Endothelial cell of umbilical vein (primary cell): Measurements from ENCODE around the gene KIDINS220. TPM values are rescaled to one million over a fixed set of nuclear protein-coding genes. Genes with fewer than 3 reads are reported as not detected.

ENCODE experiments used
- BruUV-seq: library from RNA; stranded (reverse); fragments of 400-500 nt; replicated peaks from 2 replicates; lab custom pipeline; 2021; lab: Mats Ljungman, UMichigan
- CTCF ChIA-PET: fragments of 300-600, 350-600 bp; sonication (Branson Sonifier 250); formaldehyde crosslinking; loops from one replicate; lab custom pipeline; 2021; ENCODE audit warnings: antibody characterized with exemption, inconsistent platforms; lab: Charles Lee
- POLR2A ChIA-PET: fragments of 300-600, 350-600 bp; sonication (Branson Sonifier 250); formaldehyde crosslinking; loops from one replicate; lab custom pipeline; 2021; ENCODE audit warnings: antibody characterized with exemption, inconsistent platforms; lab: Charles Lee
- DNase-seq: peaks from one replicate; pipeline ENCODE4 v3.0.0-alpha.2; 2011; ENCODE audit warnings: low read depth, low spot score
- FAIRE-seq: peaks from 2 replicates; lab custom pipeline; 2011; peaks lifted over from hg19 to GRCh38; lab: Jason Lieb, UNC
- H2AFZ ChIP-seq: 2 replicates; pipeline ENCODE4 v1.6.0; 2012; ENCODE audit warnings: low read depth, low read length, control low read depth, inconsistent platforms
- H3K27ac ChIP-seq: 2 replicates; pipeline ENCODE4 v1.5.1; 2011; ENCODE audit warnings: low read depth, mild to moderate bottlenecking, control low read depth, low read length, moderate library complexity; ENCODE audit not compliant: insufficient read depth
- H3K27me3 ChIP-seq, 2 experiments: 2 replicates each; pipeline versions ENCODE4 v1.6.0 to v1.6.1; 2011; ENCODE audit warnings: low read length in 2 of 2, mixed read lengths in 1 of 2; ENCODE audit not compliant: control insufficient read depth in 2 of 2, insufficient read depth in 2 of 2
- H3K36me3 ChIP-seq, 2 experiments: 2 replicates in 1 of 2; 3 replicates in 1 of 2; pipeline ENCODE4 v1.5.1; 2011; ENCODE audit warnings: low read length in 2 of 2, mild to moderate bottlenecking in 1 of 2, moderate library complexity in 1 of 2; ENCODE audit not compliant: control insufficient read depth in 2 of 2, insufficient read depth in 2 of 2; ENCODE audit errors: extremely low read depth in 1 of 2
- H3K4me1 ChIP-seq: 3 replicates; pipeline ENCODE4 v1.5.1; 2011; ENCODE audit warnings: mild to moderate bottlenecking, low read length; ENCODE audit not compliant: control insufficient read depth, insufficient read depth; ENCODE audit errors: extremely low read depth
- H3K4me2 ChIP-seq: 2 replicates; pipeline ENCODE4 v1.6.1; 2011; ENCODE audit warnings: low read length, control low read depth, mixed read lengths; ENCODE audit not compliant: insufficient read depth
- H3K4me3 ChIP-seq, 3 experiments: fragments of 200-600 bp in 1 of 3; sonication (generic), shearing (Covaris generic) in 1 of 3; replicated peaks in 1 of 3; 2 replicates each; pipeline ENCODE4 v1.5.1; 2011 to 2016; ENCODE audit warnings: control low read depth in 3 of 3, low read length in 3 of 3, mild to moderate bottlenecking in 2 of 3, inconsistent platforms in 1 of 3, low read depth in 1 of 3, moderate library complexity in 1 of 3; ENCODE audit not compliant: insufficient read depth in 1 of 3
- H3K79me2 ChIP-seq: 2 replicates; pipeline ENCODE4 v1.6.0; 2012; ENCODE audit warnings: low read length, inconsistent platforms; ENCODE audit not compliant: control insufficient read depth, insufficient read depth
- H3K9ac ChIP-seq: replicated peaks from 2 replicates; pipeline ENCODE3; 2011; ENCODE audit warnings: low read length, control low read depth; ENCODE audit not compliant: insufficient read depth; ENCODE audit errors: extremely low read depth
- H3K9me1 ChIP-seq: replicated peaks from 3 replicates; pipeline ENCODE4 v1.6.0; 2011; ENCODE audit warnings: mild to moderate bottlenecking, low read length; ENCODE audit not compliant: control insufficient read depth, insufficient read depth; ENCODE audit errors: extremely low read depth
- H3K9me3 ChIP-seq: replicated peaks from 2 replicates; pipeline ENCODE4 v1.5.1; 2012; ENCODE audit warnings: low read length, inconsistent platforms; ENCODE audit not compliant: control insufficient read depth, insufficient read depth
- H4K20me1 ChIP-seq: replicated peaks from 2 replicates; pipeline ENCODE3; 2011; ENCODE audit warnings: mild to moderate bottlenecking, low read length; ENCODE audit not compliant: control insufficient read depth, insufficient read depth; ENCODE audit errors: extremely low read depth
- CTCF ChIP-seq, 2 donors: IDR thresholded peaks; 1 replicate in 1 of 2; 2 replicates in 1 of 2; pipeline ENCODE4 v1.5.1; 2011; ENCODE audit warnings: low read length in 2 of 2, mild to moderate bottlenecking in 2 of 2, moderate library complexity in 2 of 2, control low read depth in 1 of 2, inconsistent platforms in 1 of 2, low read depth in 1 of 2; ENCODE audit not compliant: insufficient read depth in 1 of 2; ENCODE audit errors: extremely low read depth in 1 of 2
- EZH2 ChIP-seq: IDR thresholded peaks from 2 replicates; pipeline ENCODE4 v1.6.1; 2012; ENCODE audit warnings: borderline replicate concordance, low read depth, mild to moderate bottlenecking, moderate library complexity, low read length, inconsistent platforms; ENCODE audit not compliant: severe bottlenecking
- FOS ChIP-seq: IDR thresholded peaks from 2 replicates; pipeline ENCODE4 v1.6.1; 2011; ENCODE audit warnings: mild to moderate bottlenecking, low read length, moderate library complexity, borderline replicate concordance; ENCODE audit not compliant: insufficient read depth
- GATA2 ChIP-seq: IDR thresholded peaks from 2 replicates; pipeline ENCODE4 v1.7.0; 2011; ENCODE audit warnings: low read depth, mild to moderate bottlenecking, moderate library complexity, mixed read lengths, low read length; ENCODE audit not compliant: insufficient read length, insufficient read depth
- JUN ChIP-seq: IDR thresholded peaks from 2 replicates; pipeline ENCODE4 v1.6.1; 2011; ENCODE audit warnings: borderline replicate concordance, low read depth; ENCODE audit not compliant: insufficient read length, insufficient read depth
- MAX ChIP-seq: IDR thresholded peaks from 2 replicates; pipeline ENCODE4 v1.6.1; 2011; ENCODE audit not compliant: insufficient read depth, insufficient read length
- MYC ChIP-seq: IDR thresholded peaks from one replicate; pipeline ENCODE4 v1.6.1; 2011; ENCODE audit warnings: mild to moderate bottlenecking, low read depth, low read length
- POLR2A ChIP-seq: IDR thresholded peaks from 2 replicates; pipeline ENCODE4 v1.6.1; 2012; ENCODE audit warnings: low read depth, mild to moderate bottlenecking, control low read depth, low read length
- POLR2AphosphoS5 ChIP-seq: IDR thresholded peaks from 2 replicates; pipeline ENCODE4 v1.6.1; 2012; ENCODE audit warnings: low read depth, mild to moderate bottlenecking, control low read depth, low read length, moderate library complexity; ENCODE audit not compliant: insufficient read depth
- dilution Hi-C: fragments of 300-500 bp; cut with MboI; formaldehyde crosslinking; loops from one replicate; pipeline ENCODE4 v1.15.0; 2019; ENCODE audit warnings: low sequenced_read_pairs; ENCODE audit not compliant: extremely low pct_ligation_motif_present
- intact Hi-C: fragments of 100-400 bp; cut with micrococcal nuclease; formaldehyde crosslinking; loops from one replicate; pipeline ENCODE4 v1.10.0; 2022
- polyA plus RNA-seq, 4 experiments: library from polyadenylated mRNA; depleted of rRNA in 3 of 4; stranded (reverse) in 3 of 4; unstranded in 1 of 4; fragments of >200 nt; gene quantifications; 2 replicates each; pipeline versions ENCODE4 v1.2.1 to v1.2.3, GENCODE V29; 2011 to 2012; ENCODE audit warnings: missing spikeins in 1 of 4
- total RNA-seq: library from RNA; stranded (reverse); gene quantifications from 2 replicates; pipeline ENCODE4 v1.2.3, GENCODE V29; 2021

KIDINS220 gene
- total and polyA plus RNA-seq, 2 donors (not counting 3 experiments of a cell fraction or from before 2014, with no cell fraction given): 33.9 to 41.3 TPM

- intact Hi-C loops (no loop called here), dilution Hi-C loops (no loop called here)
- H3K4me1 ChIP-seq: no peaks in the 10 kb centered on the region
- CTCF ChIA-PET: no interaction called here
- FAIRE-seq (no peak), DNase-seq (no peak)
- H3K27me3 ChIP-seq: no peaks in the 10 kb centered on the region
- no peaks in the 10 kb centered on the region for H3K9me1 ChIP-seq
- BruUV-seq: no TSS peak
- H3K36me3 ChIP-seq: peaks cover 9% of the 10 kb centered on the region in 2 experiments
- POLR2A ChIA-PET: no interaction called here
- H4K20me1 ChIP-seq: no peaks in the 10 kb centered on the region
- no peak for TF ChIP-seq GATA2
- TF ChIP-seq EZH2: no peak
- no peak for TF ChIP-seq MYC
- TF ChIP-seq POLR2AphosphoS5: no peak
- H3K9me3 ChIP-seq: no peaks in the 10 kb centered on the region
- H3K4me2 ChIP-seq: no peak overlapping the region
- no peak overlapping the region for H3K9ac ChIP-seq
- H3K4me3 ChIP-seq: no peak overlapping the region
- H3K79me2 ChIP-seq: no peaks in the 10 kb centered on the region
- no peak overlapping the region for H3K27ac ChIP-seq
- no peak overlapping the region for H2AFZ ChIP-seq
These were observed 99.7 kb downstream of the KIDINS220 start for GRCh38 chr2:8737571-8738175.

DNA sequence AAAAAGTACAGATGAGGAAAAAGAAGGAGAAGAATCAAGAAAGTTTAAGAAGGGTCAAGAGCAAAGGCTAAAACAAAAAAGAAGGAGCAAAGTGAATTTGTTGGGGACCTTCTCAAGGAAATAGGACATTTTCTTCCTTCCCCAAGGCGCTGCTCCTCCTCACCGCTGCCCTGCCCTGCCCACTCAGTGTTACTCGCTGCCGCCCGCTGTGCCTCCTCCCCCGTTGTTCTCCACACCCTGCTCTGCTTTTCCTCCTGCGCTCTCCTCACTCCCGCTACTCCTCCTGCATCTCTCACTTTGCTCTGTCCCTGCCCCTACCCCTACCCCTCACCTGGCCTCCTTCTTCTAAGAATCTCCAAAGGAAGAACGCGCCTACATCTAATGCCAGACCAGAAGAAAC is 104.8 kb downstream of the KIDINS220 start:
- Histone ChIP-seq H3K4me1 (no peaks in the 10 kb centered on the region), H3K36me3 (peaks cover 9 to 28% of the 10 kb centered on the region in 2 experiments), H3K79me2 (no peaks in the 10 kb centered on the region), H3K27me3 (no peaks in the 10 kb centered on the region), H4K20me1 (no peaks in the 10 kb centered on the region), H3K9me1 (no peaks in the 10 kb centered on the region), H3K4me3 (no peak overlapping the region), H3K4me2 (no peak overlapping the region), H3K9ac (no peak overlapping the region), H3K9me3 (no peaks in the 10 kb centered on the region), H3K27ac (no peak overlapping the region), H2AFZ (no peak overlapping the region)
- ChIA-PET POLR2A (no interaction called here), CTCF (interaction anchor here (1.2 to 1.5 kb wide), 2 partner anchors 12 to 28 kb away, joined by 3 to 5 read pairs; no protein-coding TSS in a partner anchor)
- no peak for FAIRE-seq
- TF ChIP-seq JUN (no peak), POLR2AphosphoS5 (no peak), POLR2A (no peak), FOS (no peak), MAX (no peak), MYC (no peak), GATA2 (no peak), EZH2 (no peak), CTCF (IDR thresholded peaks at IDR 0.05; ENCODE audit: extremely low read depth in 1 of 2, insufficient read depth in 1 of 2, low read depth in 1 of 2, low read length in 2 of 2) (no peak)
- intact Hi-C loops: no loop called here
- DNase-seq: no peak
- dilution Hi-C loops: no loop called here
- BruUV-seq: no TSS peak
